GDM1 (cell line): ENCODE results near the gene TEDC2.
"Not testable (repeated sequence)": the region's sequence is repeated elsewhere in the genome, so short reads cannot be mapped to it uniquely, and the experiment has no call there.

ENCODE experiments used
- DNase-seq: peaks from one replicate; lab custom pipeline; 2025; lab: John Stamatoyannopoulos, UW

TEDC2 gene

GRCh38 chr16:2459647-2460390, at the start of gene TEDC2:
Gene TEDC2, plus strand, starts transcription at chr16:2460109. Its CDS starts 36 bp downstream, at chr16:2460145.
- peak; percentile 88 for DNase-seq

- no peak for DNase-seq
Measured at GRCh38 chr16:2415085-2415484, 44.8 kb upstream of the TEDC2 start.

- no peak for DNase-seq
Measured at GRCh38 chr16:2420035-2420434, 39.9 kb upstream of the TEDC2 start.

GRCh38 chr16:2422123-2422867, 37.6 kb upstream of the TEDC2 start:
- DNase-seq, result no peak

GRCh38 chr16:2424061-2425007, 35.6 kb upstream of the TEDC2 start:
- DNase-seq, result no peak

- DNase-seq, result no peak
Measured at GRCh38 chr16:2425008-2425518, 34.8 kb upstream of the TEDC2 start.

GRCh38 chr16:2425825-2426430, 34.0 kb upstream of the TEDC2 start:
- DNase-seq, result no peak

GRCh38 chr16:2426941-2427361, 33.0 kb upstream of the TEDC2 start:
- DNase-seq, result no peak

- no peak for DNase-seq
Measured at GRCh38 chr16:2427526-2427925, 32.4 kb upstream of the TEDC2 start.

- no peak for DNase-seq
Measured at GRCh38 chr16:2428051-2428783, 31.7 kb upstream of the TEDC2 start.

- DNase-seq, result no peak
Measured at GRCh38 chr16:2428784-2429033, 31.2 kb upstream of the TEDC2 start.

- DNase-seq, result peak; percentile 94
Measured at GRCh38 chr16:2429034-2429770, 30.7 kb upstream of the TEDC2 start, which contains the start of gene CCNF. Gene CCNF, plus strand, starts transcription at chr16:2429447. Its CDS starts 35 bp downstream, at chr16:2429482.

- peak; percentile 7 for DNase-seq
Measured at GRCh38 chr16:2429771-2430663, 29.9 kb upstream of the TEDC2 start.

- no peak for DNase-seq
Measured at GRCh38 chr16:2432286-2432685, 27.6 kb upstream of the TEDC2 start.

GRCh38 chr16:2432801-2433505, 27.0 kb upstream of the TEDC2 start:
- no peak for DNase-seq

GRCh38 chr16:2435236-2435635, 24.7 kb upstream of the TEDC2 start:
- DNase-seq, result not testable (repeated sequence)

- DNase-seq, result no peak
Measured at GRCh38 chr16:2436110-2436509, 23.8 kb upstream of the TEDC2 start.

- no peak for DNase-seq
Measured at GRCh38 chr16:2437032-2437790, 22.7 kb upstream of the TEDC2 start.
